Karpas-422 (cell line): ENCODE data around the gene GID8. TPM values are rescaled to one million over a fixed set of nuclear protein-coding genes. Genes with fewer than 3 reads are reported as not detected.
"Not testable (repeated sequence)": the region's sequence is repeated elsewhere in the genome, so short reads cannot be mapped to it uniquely, and the experiment has no call there.

Source experiments
- DNase-seq: peaks from one replicate; pipeline ENCODE4 v3.0.0-alpha.2; 2015
- H2AFZ ChIP-seq: fragments of 200-600 bp; sonication (generic); 2 replicates; pipeline ENCODE4 v1.6.1; 2014; ENCODE audit warnings: antibody characterized with exemption, low read length, mixed read lengths
- H3K27ac ChIP-seq: fragments of 200-600 bp; sonication (generic); 2 replicates; pipeline ENCODE4 v1.5.1; 2014; ENCODE audit warnings: mild to moderate bottlenecking, low read length, moderate library complexity
- H3K27me3 ChIP-seq: fragments of 200-600 bp; sonication (generic); 2 replicates; pipeline ENCODE4 v1.6.1; 2014; ENCODE audit warnings: low read length, mixed read lengths
- H3K36me3 ChIP-seq: fragments of 200-600 bp; sonication (generic); 2 replicates; pipeline ENCODE4 v1.6.1; 2014; ENCODE audit warnings: low read length, mixed read lengths; ENCODE audit not compliant: insufficient read depth
- H3K4me1 ChIP-seq: fragments of 200-600 bp; sonication (generic); 2 replicates; pipeline ENCODE4 v1.6.1; 2014; ENCODE audit warnings: mild to moderate bottlenecking, low read length, mixed read lengths
- H3K4me2 ChIP-seq: fragments of 200-600 bp; sonication (generic); 2 replicates; pipeline ENCODE4 v1.6.1; 2014; ENCODE audit warnings: low read length, low read depth, mild to moderate bottlenecking; ENCODE audit not compliant: poor library complexity, severe bottlenecking
- H3K4me3 ChIP-seq: fragments of 200-600 bp; sonication (generic); 2 replicates; pipeline ENCODE4 v1.5.1; 2014; ENCODE audit warnings: mild to moderate bottlenecking, antibody characterized with exemption, low read length, mixed read lengths
- H3K79me2 ChIP-seq: fragments of 200-600 bp; sonication (generic); 2 replicates; pipeline ENCODE4 v1.6.1; 2014; ENCODE audit warnings: mild to moderate bottlenecking, low read length, mixed read lengths
- H3K9ac ChIP-seq: fragments of 200-600 bp; sonication (generic); 2 replicates; pipeline ENCODE4 v1.6.0; 2014; ENCODE audit warnings: low read length
- H3K9me2 ChIP-seq: fragments of 200-600 bp; sonication (generic), shearing (Covaris generic); replicated peaks from 2 replicates; pipeline ENCODE4 v1.6.0; 2014; ENCODE audit warnings: mild to moderate bottlenecking, low read length, moderate library complexity; ENCODE audit not compliant: insufficient read depth
- H3K9me3 ChIP-seq: fragments of 300-700, 200-600 bp; sonication (generic); 2 replicates; pipeline ENCODE4 v1.6.1; 2014; ENCODE audit warnings: low read length, mixed read lengths
- H4K20me1 ChIP-seq: fragments of 200-600 bp; sonication (generic); 2 replicates; pipeline ENCODE4 v1.6.1; 2014; ENCODE audit warnings: mild to moderate bottlenecking, antibody characterized with exemption, low read length, low read depth; ENCODE audit not compliant: insufficient read depth
- total RNA-seq: library from RNA; depleted of rRNA; stranded (reverse); fragments of >200 nt; shearing (Covaris generic); gene quantifications from 2 replicates; pipeline ENCODE4 v1.2.3, GENCODE V29; 2014; ENCODE audit warnings: low replicate concordance

The GID8 gene
- total RNA-seq, 1 experiment from 2014 or later, result 31.3 TPM

GRCh38 chr20:62959101-62959971 is 21.4 kb downstream of the GID8 start:
- DNase-seq, result no peak
- Histone ChIP-seq H3K4me2 (no peak overlapping the region), H2AFZ (no peak overlapping the region), H3K27me3 (no peaks in the 10 kb centered on the region), H3K27ac (no peak overlapping the region), H3K79me2 (peaks cover 19% of the 10 kb centered on the region), H3K9ac (no peak overlapping the region), H3K36me3 (no peaks in the 10 kb centered on the region), H3K4me3 (no peak overlapping the region), H4K20me1 (no peaks in the 10 kb centered on the region), H3K9me2 (no peaks in the 10 kb centered on the region), H3K9me3 (no peaks in the 10 kb centered on the region), H3K4me1 (peaks cover 8% of the 10 kb centered on the region)

GRCh38 chr20:62959998-62960436 is 22.1 kb downstream of the GID8 start:
- no peaks in the 10 kb centered on the region for H3K9me2 ChIP-seq
- no peak overlapping the region for H3K4me2 ChIP-seq
- peaks cover 12% of the 10 kb centered on the region for H3K79me2 ChIP-seq
- H3K27me3 ChIP-seq, result no peaks in the 10 kb centered on the region
- no peaks in the 10 kb centered on the region for H4K20me1 ChIP-seq
- 0 out of 2 replicates have a peak, but pooled peaks cover 3% of the 10 kb centered on the region for H3K36me3 ChIP-seq
- H3K4me3 ChIP-seq, result no peak overlapping the region
- peaks cover 1% of the 10 kb centered on the region for H3K4me1 ChIP-seq
- H3K9ac ChIP-seq, result no peak overlapping the region
- no peak for DNase-seq
- H3K27ac ChIP-seq, result no peak overlapping the region
- H3K9me3 ChIP-seq, result no peaks in the 10 kb centered on the region
- H2AFZ ChIP-seq, result no peak overlapping the region

- H3K79me2 ChIP-seq, H3K4me2 ChIP-seq, H3K9me3 ChIP-seq, H3K9me2 ChIP-seq, DNase-seq, H3K9ac ChIP-seq, H3K27ac ChIP-seq, H3K27me3 ChIP-seq, H3K4me3 ChIP-seq, H2AFZ ChIP-seq, H3K36me3 ChIP-seq, H4K20me1 ChIP-seq, H3K4me1 ChIP-seq: not testable (repeated sequence)
Observed at GRCh38 chr20:62960446-62961309, 22.7 kb downstream of the GID8 start.

- Histone ChIP-seq H3K4me3 (no peak overlapping the region), H3K9me3 (no peaks in the 10 kb centered on the region), H3K79me2 (no peaks in the 10 kb centered on the region; the same call in 1 of the 2 replicates), H3K27ac (no peak overlapping the region), H2AFZ (no peak overlapping the region), H4K20me1 (no peaks in the 10 kb centered on the region), H3K4me2 (no peak overlapping the region), H3K9me2 (no peaks in the 10 kb centered on the region), H3K4me1 (no peaks in the 10 kb centered on the region), H3K27me3 (no peaks in the 10 kb centered on the region), H3K36me3 (0 out of 2 replicates have a peak, but pooled peaks cover 4% of the 10 kb centered on the region), H3K9ac (no peak overlapping the region)
- DNase-seq, result no peak
Observed at GRCh38 chr20:62961310-62961783, 23.4 kb downstream of the GID8 start.

- H3K9ac ChIP-seq, result no peak overlapping the region
- H2AFZ ChIP-seq, result no peak overlapping the region
- H3K9me2 ChIP-seq, result no peaks in the 10 kb centered on the region
- H3K9me3 ChIP-seq, result no peaks in the 10 kb centered on the region
- H3K27ac ChIP-seq, result no peak overlapping the region
- H3K4me1 ChIP-seq, result no peaks in the 10 kb centered on the region
- H3K27me3 ChIP-seq, result no peaks in the 10 kb centered on the region
- 0 out of 2 replicates have a peak, but pooled peaks cover 4% of the 10 kb centered on the region for H3K36me3 ChIP-seq
- no peak for DNase-seq
- H3K4me2 ChIP-seq, result no peak overlapping the region
- no peak overlapping the region for H3K4me3 ChIP-seq
- H3K79me2 ChIP-seq, result no peaks in the 10 kb centered on the region
- no peaks in the 10 kb centered on the region for H4K20me1 ChIP-seq
Observed at GRCh38 chr20:62961799-62962198, 23.9 kb downstream of the GID8 start.

- no peak for DNase-seq
- H3K27ac ChIP-seq, result no peak overlapping the region
- H3K4me1 ChIP-seq, result no peaks in the 10 kb centered on the region
- no peak overlapping the region for H2AFZ ChIP-seq
- H3K27me3 ChIP-seq, result no peaks in the 10 kb centered on the region
- H3K9me2 ChIP-seq, result no peaks in the 10 kb centered on the region
- H3K9me3 ChIP-seq, result no peaks in the 10 kb centered on the region
- H3K9ac ChIP-seq, result no peak overlapping the region
- 0 out of 2 replicates have a peak, but pooled peaks cover 4% of the 10 kb centered on the region for H3K36me3 ChIP-seq
- no peak overlapping the region for H3K4me3 ChIP-seq
- no peak overlapping the region for H3K4me2 ChIP-seq
- H4K20me1 ChIP-seq, result no peaks in the 10 kb centered on the region
- no peaks in the 10 kb centered on the region for H3K79me2 ChIP-seq
Observed at GRCh38 chr20:62962221-62962879, 24.4 kb downstream of the GID8 start.

GRCh38 chr20:62962891-62963613 is 25.1 kb downstream of the GID8 start:
- no peaks in the 10 kb centered on the region for H3K9me3 ChIP-seq
- no peaks in the 10 kb centered on the region for H3K9me2 ChIP-seq
- no peak overlapping the region for H3K27ac ChIP-seq
- H3K4me3 ChIP-seq, result no peak overlapping the region
- no peak overlapping the region for H2AFZ ChIP-seq
- 0 out of 2 replicates have a peak, but pooled peaks cover 4% of the 10 kb centered on the region for H3K36me3 ChIP-seq
- no peaks in the 10 kb centered on the region for H3K27me3 ChIP-seq
- H3K4me2 ChIP-seq, result no peak overlapping the region
- no peaks in the 10 kb centered on the region for H3K79me2 ChIP-seq
- DNase-seq, result no peak
- no peaks in the 10 kb centered on the region for H3K4me1 ChIP-seq
- H3K9ac ChIP-seq, result no peak overlapping the region
- H4K20me1 ChIP-seq, result no peaks in the 10 kb centered on the region; the same call in 1 of the 2 replicates
